ENCODE measurements around the gene AGAP1. TPM values are rescaled to one million over a fixed set of nuclear protein-coding genes. Genes with fewer than 3 reads are reported as not detected.

The AGAP1 gene
- total RNA-seq, 2 experiments from 2014 or later: not detected

DNA sequence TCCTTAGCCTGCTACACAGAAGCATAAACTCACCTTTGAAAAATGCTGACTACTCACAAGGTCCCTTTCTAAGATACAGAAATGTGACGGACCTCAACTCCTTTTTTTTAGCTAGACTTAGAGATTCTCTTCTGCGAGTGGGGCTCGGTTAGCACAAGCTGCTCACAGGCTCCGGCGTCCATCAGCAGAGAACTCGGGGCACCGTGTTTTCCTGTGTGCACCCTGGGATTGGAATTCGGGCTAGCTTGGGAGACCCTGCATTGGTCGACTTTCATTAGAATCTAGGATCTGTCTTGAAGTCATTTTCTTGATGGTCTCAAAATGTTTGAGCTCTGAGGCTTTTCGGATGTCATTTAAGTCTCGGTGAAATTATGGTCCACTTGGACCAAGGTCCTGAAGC, 483.1 kb downstream of the AGAP1 start:
- H3K9me3 ChIP-seq (ENCODE audit: low read length): no peaks in the 10 kb centered on the region
- H3K27ac ChIP-seq (ENCODE audit: low read depth, low read length, poor library complexity, severe bottlenecking): no peak overlapping the region
- intact Hi-C loops (cut with micrococcal nuclease; ENCODE audit: unreplicated experiment): no loop called here
- no peak overlapping the region for H3K4me3 ChIP-seq (ENCODE audit: low read depth, low read length, poor library complexity, severe bottlenecking)
- no peaks in the 10 kb centered on the region for H3K36me3 ChIP-seq (ENCODE audit: insufficient read depth, low read length)
- no TSS peak for BruUV-seq (replicated peaks)
- no peaks in the 10 kb centered on the region for H3K4me1 ChIP-seq (ENCODE audit: insufficient read depth, low read length, poor library complexity, severe bottlenecking)
- H3K9me2 ChIP-seq (ENCODE audit: insufficient read depth, low read length): no peaks in the 10 kb centered on the region
- POLR2A ChIA-PET: no interaction called here
- no peak overlapping the region for H3K4me2 ChIP-seq (ENCODE audit: low read length)
- no peaks in the 10 kb centered on the region for H4K20me1 ChIP-seq (ENCODE audit: insufficient read depth, low read length)
- no peaks in the 10 kb centered on the region for H3K79me2 ChIP-seq (ENCODE audit: insufficient read depth, low read depth, low read length)
- TF ChIP-seq CTCF (conservative IDR thresholded peaks at IDR 0.05; ENCODE audit: low read length): no peak
- TF ChIP-seq EZH2phosphoT487 (IDR thresholded peaks at IDR 0.05; ENCODE audit: borderline replicate concordance, low read depth, low read length): no peak
- CTCF ChIA-PET (ENCODE audit: unreplicated experiment): no interaction called here
- H2AFZ ChIP-seq (ENCODE audit: low read length): no peak overlapping the region
- DNase-seq (ENCODE audit: low spot score): no peak

DNA sequence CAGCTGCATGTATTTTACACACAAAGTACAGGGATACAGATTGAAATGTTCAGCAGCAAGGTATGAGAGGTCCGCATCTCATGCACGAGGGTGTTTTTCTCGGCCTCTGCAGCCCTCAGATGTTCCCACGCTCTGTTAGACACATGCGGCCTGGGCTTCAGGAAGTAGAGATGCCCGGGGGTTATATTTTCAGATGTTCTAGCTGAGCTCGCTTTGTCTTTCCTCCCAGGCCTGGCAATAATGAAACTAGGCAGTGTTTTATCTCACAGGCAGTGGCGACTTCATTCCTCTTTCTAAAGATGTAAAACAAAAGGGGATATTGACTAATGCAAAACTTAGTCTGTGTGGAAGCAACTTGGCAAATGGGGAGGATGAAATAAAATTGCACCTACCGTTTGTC, 483.6 kb downstream of the AGAP1 start:
- H3K36me3 ChIP-seq (ENCODE audit: insufficient read depth, low read length): no peaks in the 10 kb centered on the region
- CTCF ChIA-PET (ENCODE audit: unreplicated experiment): no interaction called here
- H3K4me2 ChIP-seq (ENCODE audit: low read length): no peak overlapping the region
- no peak overlapping the region for H3K4me3 ChIP-seq (ENCODE audit: low read depth, low read length, poor library complexity, severe bottlenecking)
- no peaks in the 10 kb centered on the region for H4K20me1 ChIP-seq (ENCODE audit: insufficient read depth, low read length)
- H3K9me2 ChIP-seq (ENCODE audit: insufficient read depth, low read length): no peaks in the 10 kb centered on the region
- no peaks in the 10 kb centered on the region for H3K4me1 ChIP-seq (ENCODE audit: insufficient read depth, low read length, poor library complexity, severe bottlenecking)
- no peaks in the 10 kb centered on the region for H3K9me3 ChIP-seq (ENCODE audit: low read length)
- no peak overlapping the region for H2AFZ ChIP-seq (ENCODE audit: low read length)
- TF ChIP-seq EZH2phosphoT487 (IDR thresholded peaks at IDR 0.05; ENCODE audit: borderline replicate concordance, low read depth, low read length) (no peak), CTCF (conservative IDR thresholded peaks at IDR 0.05; ENCODE audit: low read length) (no peak)
- intact Hi-C loops (cut with micrococcal nuclease; ENCODE audit: unreplicated experiment): no loop called here
- POLR2A ChIA-PET: interaction anchor here (0.5 kb wide), 1 partner anchor 100 kb away, joined by 3 read pairs; no protein-coding TSS in a partner anchor
- no peak for DNase-seq (ENCODE audit: low spot score)
- H3K79me2 ChIP-seq (ENCODE audit: insufficient read depth, low read depth, low read length): no peaks in the 10 kb centered on the region
- BruUV-seq (replicated peaks): no TSS peak
- no peak overlapping the region for H3K27ac ChIP-seq (ENCODE audit: low read depth, low read length, poor library complexity, severe bottlenecking)

- no peak overlapping the region for H3K4me3 ChIP-seq (ENCODE audit: low read depth, low read length, poor library complexity, severe bottlenecking)
- TF ChIP-seq EZH2phosphoT487 (IDR thresholded peaks at IDR 0.05; ENCODE audit: borderline replicate concordance, low read depth, low read length) (no peak), CTCF (conservative IDR thresholded peaks at IDR 0.05; ENCODE audit: low read length) (no peak)
- H3K79me2 ChIP-seq (ENCODE audit: insufficient read depth, low read depth, low read length): no peaks in the 10 kb centered on the region
- H3K9me2 ChIP-seq (ENCODE audit: insufficient read depth, low read length): no peaks in the 10 kb centered on the region
- H3K36me3 ChIP-seq (ENCODE audit: insufficient read depth, low read length): no peaks in the 10 kb centered on the region
- ChIA-PET CTCF (ENCODE audit: unreplicated experiment) (no interaction called here), POLR2A (interaction anchor here (0.5 kb wide), 1 partner anchor 99 kb away, joined by 3 read pairs; no protein-coding TSS in a partner anchor)
- DNase-seq (ENCODE audit: low spot score): no peak
- H3K4me1 ChIP-seq (ENCODE audit: insufficient read depth, low read length, poor library complexity, severe bottlenecking): no peaks in the 10 kb centered on the region
- H4K20me1 ChIP-seq (ENCODE audit: insufficient read depth, low read length): no peaks in the 10 kb centered on the region
- H2AFZ ChIP-seq (ENCODE audit: low read length): no peak overlapping the region
- intact Hi-C loops (cut with micrococcal nuclease; ENCODE audit: unreplicated experiment): no loop called here
- H3K4me2 ChIP-seq (ENCODE audit: low read length): no peak overlapping the region
- no peak overlapping the region for H3K27ac ChIP-seq (ENCODE audit: low read depth, low read length, poor library complexity, severe bottlenecking)
- H3K9me3 ChIP-seq (ENCODE audit: low read length): no peaks in the 10 kb centered on the region
- BruUV-seq (replicated peaks): no TSS peak
Measured at GRCh38 chr2:235978022-235978421, 484.2 kb downstream of the AGAP1 start.

Measured in OCI-LY7 (cell line).